MV-4-11 (cell line): Measurements from ENCODE around the gene SGPP2.
"Not testable (repeated sequence)": the region's sequence is repeated elsewhere in the genome, so short reads cannot be mapped to it uniquely, and the experiment has no call there.

ENCODE experiments used
- DNase-seq: peaks from one replicate; lab custom pipeline; 2025; lab: John Stamatoyannopoulos, UW

SGPP2 gene

DNA sequence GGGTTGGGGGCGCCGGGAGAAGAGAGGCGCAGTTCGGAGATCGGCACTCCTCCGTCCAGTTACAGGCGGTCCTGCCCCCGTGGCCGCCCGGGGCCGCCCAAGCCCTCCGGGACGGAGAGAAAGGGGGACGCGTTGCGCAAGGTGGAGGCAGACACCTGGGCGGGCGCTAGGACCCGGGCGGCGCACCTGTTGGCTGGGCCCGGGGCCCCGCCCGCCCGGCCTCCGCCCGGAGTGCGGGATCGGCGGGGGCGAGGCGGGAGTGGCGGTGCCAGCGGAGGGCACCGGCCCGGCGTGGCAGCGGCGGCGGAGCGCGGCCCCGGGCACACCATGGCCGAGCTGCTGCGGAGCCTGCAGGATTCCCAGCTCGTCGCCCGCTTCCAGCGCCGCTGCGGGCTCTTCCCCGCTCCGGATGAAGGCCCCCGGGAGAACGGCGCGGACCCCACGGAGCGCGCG, at the start of gene SGPP2:
Gene SGPP2 (plus strand): TSS at position 268 of the 453 bp plus-strand sequence. CDS start 60 bp downstream, at position 328.
- no peak for DNase-seq

- no peak for DNase-seq
Measured at GRCh38 chr2:222375798-222376197, 48.5 kb upstream of the SGPP2 start.

DNA sequence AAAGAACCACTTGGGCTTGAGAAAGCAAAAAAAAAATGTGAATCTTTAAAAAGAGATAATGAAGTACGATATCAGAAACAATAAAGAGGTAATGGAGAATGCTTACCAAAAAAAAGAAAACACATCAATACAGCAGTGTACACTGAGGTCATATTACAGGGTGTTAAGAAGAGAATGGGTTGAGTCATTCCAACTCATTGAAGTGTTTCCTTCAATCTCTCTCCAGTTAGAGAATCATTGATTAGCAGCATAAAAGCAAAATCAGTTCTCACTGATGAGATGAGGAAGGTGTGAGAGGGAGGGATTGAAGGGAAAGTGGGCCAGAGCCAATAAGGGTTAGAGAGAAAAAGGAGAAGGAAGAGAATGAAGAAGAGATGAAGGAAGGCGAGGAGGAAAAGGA, 43.9 kb upstream of the SGPP2 start:
- DNase-seq: no peak

GRCh38 chr2:222381566-222381965, 42.8 kb upstream of the SGPP2 start:
- DNase-seq: no peak

GRCh38 chr2:222383255-222383654, 41.1 kb upstream of the SGPP2 start:
- DNase-seq: no peak

DNA sequence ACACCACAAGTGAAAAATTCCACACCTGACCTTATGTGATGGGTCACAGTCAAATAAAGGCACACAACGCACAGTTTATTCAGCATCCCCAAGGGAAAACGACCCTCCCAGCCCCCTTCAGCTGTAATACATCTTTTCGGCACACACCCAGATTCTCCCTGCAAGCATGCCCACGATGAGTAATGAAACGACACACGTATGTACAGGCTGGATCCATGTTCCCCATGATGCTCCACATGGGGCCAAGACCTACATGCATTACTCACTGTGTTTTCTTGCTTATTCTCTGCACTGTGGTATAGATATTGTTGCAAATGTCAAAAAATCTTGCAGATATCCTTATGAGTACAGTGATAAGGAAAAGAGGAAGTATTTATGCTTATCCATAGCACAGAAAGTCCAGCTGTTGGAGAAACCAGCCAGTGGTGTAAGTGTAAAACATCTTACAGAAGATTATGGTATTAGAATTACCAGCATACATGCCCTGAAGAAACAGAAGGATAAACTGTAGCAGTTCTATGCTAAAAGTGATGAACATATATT, 32.5 kb upstream of the SGPP2 start:
- peak; percentile 75 for DNase-seq

DNA sequence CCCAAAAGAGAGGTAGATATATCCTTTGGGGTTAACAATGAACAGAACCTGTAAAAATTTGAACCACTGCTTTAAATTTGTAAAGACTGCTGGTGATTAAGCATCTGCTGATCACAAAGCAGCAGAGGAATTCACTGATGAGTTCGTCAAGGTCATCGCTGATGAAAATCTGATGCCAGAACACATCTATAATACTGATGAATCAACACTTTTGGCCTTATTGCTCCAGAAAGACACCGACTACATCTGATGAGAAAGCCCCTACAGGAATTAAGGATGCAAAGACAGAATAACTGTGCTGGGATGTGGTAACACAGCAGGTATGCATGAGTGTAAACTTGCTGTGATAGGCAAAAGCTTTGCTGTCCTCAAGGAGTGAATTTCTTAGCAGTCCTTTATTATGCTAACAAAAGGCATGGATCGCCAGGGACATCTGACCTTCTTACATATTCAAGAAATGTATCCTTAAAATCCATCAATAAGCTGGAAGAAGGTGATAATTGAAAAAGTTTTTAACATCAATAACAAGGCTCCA, 30.5 kb upstream of the SGPP2 start:
- DNase-seq: no peak

DNA sequence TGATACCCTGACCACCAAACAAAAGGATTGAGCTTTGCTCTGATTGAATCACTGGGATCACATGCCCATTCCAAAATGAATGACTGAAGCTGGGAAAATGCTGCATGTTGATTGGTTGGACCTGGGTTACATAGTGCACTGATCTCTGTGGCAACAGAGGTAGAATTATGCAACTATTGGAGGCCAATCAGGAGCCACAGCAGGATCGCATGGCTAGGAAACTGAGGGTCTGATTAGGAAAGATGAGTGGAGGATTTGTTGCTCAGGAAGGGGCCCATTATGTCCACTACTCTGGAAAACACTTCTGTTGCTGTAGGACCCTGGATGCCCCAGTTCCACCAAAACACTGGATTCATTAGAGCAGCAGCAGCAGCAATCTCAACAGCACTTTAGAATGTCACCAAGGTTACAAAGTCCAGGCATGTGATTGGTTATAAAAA, 25.9 kb upstream of the SGPP2 start:
- DNase-seq: no peak

DNA sequence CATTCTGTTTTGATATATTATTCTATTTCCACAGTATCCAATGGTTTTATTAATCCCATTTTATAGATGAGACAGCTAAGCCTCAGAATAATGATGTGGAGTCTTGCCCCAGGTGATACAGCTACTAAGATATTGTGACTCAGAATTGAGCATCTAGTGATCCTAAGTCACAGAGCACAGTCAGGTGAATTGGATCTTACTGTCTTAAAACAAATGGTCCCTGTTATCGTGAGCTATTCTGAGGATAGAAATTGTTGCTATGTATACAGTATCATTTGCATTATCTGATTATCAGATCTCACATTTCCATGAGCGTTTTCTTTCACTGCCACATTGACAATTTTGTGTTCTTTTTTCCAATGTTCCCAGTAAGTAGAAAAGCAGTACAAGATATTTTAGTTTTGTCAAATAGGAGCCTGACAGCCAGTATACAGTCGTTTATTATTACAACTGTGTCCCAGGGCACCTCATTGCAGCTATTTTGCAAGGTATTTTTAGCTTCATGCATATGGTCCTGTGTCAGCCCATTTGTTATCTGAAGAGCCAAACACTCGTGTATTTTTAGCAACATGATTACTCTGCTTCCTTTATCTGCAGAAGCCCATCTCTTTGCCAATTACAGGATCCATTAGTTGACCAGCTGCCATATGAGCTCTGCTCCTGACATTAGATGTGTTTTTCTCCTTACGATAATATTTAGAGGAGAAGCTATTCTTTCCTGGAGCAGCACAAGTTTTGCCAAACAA, 25.1 kb upstream of the SGPP2 start:
- no peak for DNase-seq

DNA sequence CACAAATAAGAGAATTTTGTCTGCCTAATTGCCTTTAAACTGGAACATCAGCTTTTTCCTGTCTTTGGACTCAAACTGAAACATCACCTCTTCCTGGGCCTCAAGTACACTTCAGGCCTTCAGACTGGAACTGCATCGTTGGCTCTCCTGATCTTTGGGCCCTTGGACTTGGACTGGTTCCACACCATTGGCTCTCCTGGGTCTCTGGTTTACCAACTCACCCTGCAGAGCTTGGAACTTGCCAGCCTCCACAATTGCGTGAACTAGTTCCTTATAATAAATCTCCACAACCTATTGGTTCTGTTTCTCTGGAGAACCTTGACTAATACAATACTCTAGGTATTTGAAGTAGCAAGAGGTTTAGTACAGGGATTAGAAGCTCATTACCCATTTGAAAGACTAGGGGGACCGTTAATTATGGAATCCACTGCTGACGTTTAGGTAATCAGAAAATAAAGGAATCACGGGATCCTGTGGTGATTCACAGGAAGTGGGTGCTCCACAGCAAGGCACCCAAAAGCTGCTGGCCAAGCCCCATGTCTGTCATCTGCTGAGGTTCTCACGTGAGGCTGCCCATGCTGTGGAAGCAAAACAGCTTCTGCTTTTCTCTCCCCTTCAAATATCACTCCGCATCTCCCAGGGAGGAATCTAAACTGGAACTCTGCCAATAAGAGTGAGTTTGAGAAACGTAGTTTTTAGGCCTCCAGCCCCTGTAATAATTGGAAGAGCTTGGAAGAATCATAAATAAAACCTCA, 20.0 kb upstream of the SGPP2 start:
- DNase-seq: peak; percentile 92

DNA sequence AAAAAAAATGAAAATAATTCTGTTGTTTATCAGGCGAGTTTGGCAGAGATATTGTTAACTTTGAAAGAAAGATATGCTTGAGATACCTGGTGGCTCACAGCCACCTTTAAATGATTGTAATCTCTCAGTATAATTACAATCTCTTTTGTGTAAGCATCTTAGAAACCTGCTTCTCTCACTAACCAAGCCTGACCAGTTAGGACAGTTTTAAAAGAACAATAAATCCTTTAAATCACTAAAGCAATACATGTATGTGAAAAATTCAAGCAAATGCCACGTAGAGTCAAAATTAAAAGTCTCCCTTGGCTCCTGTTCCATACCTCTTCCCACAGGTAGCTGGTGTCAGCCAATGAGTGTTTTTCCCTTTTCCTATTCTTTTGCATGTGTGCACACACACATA, 15.7 kb upstream of the SGPP2 start:
- no peak for DNase-seq

- DNase-seq: no peak
Measured at GRCh38 chr2:222410534-222410933, 13.8 kb upstream of the SGPP2 start.

GRCh38 chr2:222412334-222412733, 12.0 kb upstream of the SGPP2 start:
- DNase-seq: not testable (repeated sequence)

- DNase-seq: no peak
Measured at GRCh38 chr2:222413295-222413911, 10.9 kb upstream of the SGPP2 start.

- DNase-seq: no peak
Measured at GRCh38 chr2:222418739-222419138, 5.6 kb upstream of the SGPP2 start.

DNA sequence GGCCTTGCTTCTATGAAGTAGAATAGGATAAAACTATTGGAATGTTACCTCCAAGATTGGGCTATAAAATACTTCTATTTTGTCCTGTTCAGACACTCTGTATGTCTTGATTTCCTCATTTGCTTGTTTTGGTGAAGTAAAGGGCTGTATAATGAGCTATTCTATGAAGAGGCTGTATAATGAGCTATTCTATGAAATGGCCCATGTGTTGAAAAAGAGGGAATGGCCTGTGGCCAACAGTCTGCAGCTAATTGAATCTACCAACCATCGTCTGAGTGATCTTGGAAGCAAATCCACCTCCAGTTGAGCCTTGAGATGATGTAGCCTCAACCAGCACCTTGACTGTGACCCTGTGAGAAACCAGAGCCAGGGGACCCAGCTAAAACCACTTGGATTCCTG, 3.8 kb upstream of the SGPP2 start:
- DNase-seq: no peak

DNA sequence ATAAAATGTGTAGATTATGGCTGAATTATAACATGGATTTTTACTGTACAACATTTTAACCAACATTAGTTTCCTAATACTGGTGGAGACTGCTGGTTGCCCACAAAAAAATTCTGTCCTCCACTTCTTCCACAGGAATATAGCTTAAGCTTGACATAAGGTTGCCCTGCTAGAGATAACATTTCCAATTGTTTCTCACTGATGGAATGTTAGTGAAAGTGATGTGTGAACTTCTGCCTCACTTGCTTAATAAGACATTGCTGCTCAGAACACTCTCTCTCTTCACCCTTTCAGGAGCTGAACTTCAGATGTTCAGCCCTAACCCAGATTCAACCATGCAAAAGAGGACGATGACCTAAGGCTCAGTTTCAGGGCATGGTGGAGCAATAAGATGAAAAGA, 2.7 kb upstream of the SGPP2 start:
- no peak for DNase-seq

- DNase-seq: no peak
Measured at GRCh38 chr2:222423186-222423585, 1.2 kb upstream of the SGPP2 start.

GRCh38 chr2:222423632-222424275, 589 bp upstream of the SGPP2 start:
- DNase-seq: no peak

DNA sequence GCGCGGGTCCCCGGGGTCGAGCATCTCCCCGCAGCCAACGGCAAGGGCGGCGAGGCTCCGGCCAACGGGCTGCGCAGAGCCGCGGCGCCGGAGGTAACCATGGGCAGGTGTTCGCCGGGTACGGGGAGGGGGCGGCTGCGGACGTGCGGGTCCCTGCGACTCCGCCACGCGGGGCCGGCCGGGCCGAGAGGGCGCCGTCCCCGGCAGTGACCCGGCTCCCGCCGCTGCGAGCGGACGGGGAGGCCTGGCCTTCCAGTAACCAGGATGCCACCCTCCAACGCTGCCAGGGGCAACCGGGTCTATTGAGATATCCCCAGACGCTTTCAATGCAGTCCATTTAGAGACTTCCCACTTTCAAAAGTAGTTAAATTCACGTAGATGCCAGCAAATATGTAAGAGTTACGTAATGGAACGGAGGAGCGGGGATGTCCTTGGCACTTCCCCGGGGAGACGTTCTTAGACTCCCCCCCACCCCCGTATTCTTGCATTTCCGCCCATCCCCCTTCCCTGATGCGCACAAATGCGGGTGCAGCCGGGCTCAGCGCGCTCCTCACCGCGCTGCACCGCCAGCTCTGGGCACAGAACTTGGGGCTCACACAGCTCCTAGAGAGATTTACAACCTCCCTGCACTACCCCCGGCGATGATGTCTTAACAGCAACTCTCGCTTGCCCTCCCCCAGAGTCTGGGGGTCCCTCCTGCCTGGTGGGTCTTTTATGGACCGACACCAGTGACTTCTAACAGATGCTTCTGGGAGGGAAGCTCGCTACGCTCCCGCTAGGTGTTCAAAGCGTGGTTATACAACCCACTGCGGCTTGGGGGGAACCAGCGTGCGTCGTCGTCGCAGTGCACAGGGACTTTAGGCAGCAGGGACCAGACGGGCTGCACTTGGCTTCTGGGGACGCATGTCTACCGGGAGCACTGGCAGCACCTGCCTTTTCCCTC, 657 bp downstream of the SGPP2 start:
- no peak for DNase-seq
